HG02981 (cell line): ENCODE data around the gene POU5F2.

Experiments used
- ATAC-seq: cut with Tn5 transposase; IDR thresholded peaks from one replicate; pipeline ENCODE4 v1.9.1; 2021; ENCODE audit warnings: mild to moderate bottlenecking, moderate library complexity; ENCODE audit not compliant: unreplicated experiment

Gene POU5F2

GRCh38 chr5:93741136-93741811, at the start of gene POU5F2:
POU5F2 (minus strand) TSS chr5:93741600; CDS start chr5:93741563, 37 bp downstream.
- ATAC-seq = no peak

GRCh38 chr5:93790401-93790800, 49.0 kb upstream of the POU5F2 start:
- no peak for ATAC-seq

- ATAC-seq = no peak
Observed at GRCh38 chr5:93789173-93790067, 48.0 kb upstream of the POU5F2 start.

- ATAC-seq = no peak
Observed at GRCh38 chr5:93787598-93787997, 46.2 kb upstream of the POU5F2 start.

GRCh38 chr5:93785475-93785874, 44.1 kb upstream of the POU5F2 start:
- ATAC-seq = no peak

- ATAC-seq = no peak
Observed at GRCh38 chr5:93782978-93783377, 41.6 kb upstream of the POU5F2 start.

- ATAC-seq = no peak
Observed at GRCh38 chr5:93777620-93778019, 36.2 kb upstream of the POU5F2 start.

GRCh38 chr5:93756372-93756771, 15.0 kb upstream of the POU5F2 start:
- ATAC-seq = no peak

- ATAC-seq = no peak
Observed at GRCh38 chr5:93755716-93756115, 14.3 kb upstream of the POU5F2 start.

- ATAC-seq = no peak
Observed at GRCh38 chr5:93748875-93749397, 7.5 kb upstream of the POU5F2 start.

GRCh38 chr5:93746406-93747056, 5.1 kb upstream of the POU5F2 start:
- ATAC-seq = no peak

GRCh38 chr5:93736284-93736683, 5.1 kb downstream of the POU5F2 start:
- no peak for ATAC-seq

GRCh38 chr5:93735378-93735777, 6.0 kb downstream of the POU5F2 start:
- no peak for ATAC-seq

GRCh38 chr5:93731987-93732386, 9.4 kb downstream of the POU5F2 start:
- ATAC-seq = no peak

GRCh38 chr5:93726595-93726994, 14.8 kb downstream of the POU5F2 start:
- ATAC-seq = no peak

GRCh38 chr5:93724791-93725190, 16.6 kb downstream of the POU5F2 start:
- no peak for ATAC-seq

GRCh38 chr5:93723681-93724080, 17.7 kb downstream of the POU5F2 start:
- ATAC-seq = no peak

GRCh38 chr5:93723005-93723404, 18.4 kb downstream of the POU5F2 start:
- ATAC-seq = no peak

- ATAC-seq = no peak
Observed at GRCh38 chr5:93722588-93722987, 18.8 kb downstream of the POU5F2 start.

- no peak for ATAC-seq
Observed at GRCh38 chr5:93721511-93721910, 19.9 kb downstream of the POU5F2 start.

- no peak for ATAC-seq
Observed at GRCh38 chr5:93721071-93721470, 20.3 kb downstream of the POU5F2 start.
